GM18951 (cell line): ENCODE data around the gene RNF44.
"Not testable (repeated sequence)": the region's sequence is repeated elsewhere in the genome, so short reads cannot be mapped to it uniquely, and the experiment has no call there.

Experiments
- POLR2A ChIP-seq: IDR thresholded peaks from 4 replicates; pipeline ENCODE4 v1.6.1; 2011; ENCODE audit warnings: mild to moderate bottlenecking; ENCODE audit not compliant: insufficient read length, insufficient read depth; ENCODE audit errors: extremely low read depth
- in situ Hi-C: fragments of 300-500 bp; cut with MboI; formaldehyde crosslinking; loops from one replicate; pipeline ENCODE4 v1.12.0; 2022; ENCODE audit warnings: low sequenced_read_pairs, mixed read lengths, inconsistent platforms; ENCODE audit not compliant: unreplicated experiment

RNF44 gene

GRCh38 chr5:176514244-176514950 is 22.8 kb downstream of the RNF44 start:
- in situ Hi-C loops, result no loop called here
- no peak for TF ChIP-seq POLR2A

GRCh38 chr5:176513788-176514187 is 23.4 kb downstream of the RNF44 start:
- TF ChIP-seq POLR2A, result no peak
- in situ Hi-C loops, result no loop called here

GRCh38 chr5:176508603-176509002 is 28.6 kb downstream of the RNF44 start:
- in situ Hi-C loops, result no loop called here
- TF ChIP-seq POLR2A, result no peak

GRCh38 chr5:176507911-176508310 is 29.3 kb downstream of the RNF44 start:
- in situ Hi-C loops, result no loop called here
- no peak for TF ChIP-seq POLR2A

GRCh38 chr5:176503496-176503895 is 33.7 kb downstream of the RNF44 start:
- in situ Hi-C loops, result no loop called here
- TF ChIP-seq POLR2A, result no peak

DNA sequence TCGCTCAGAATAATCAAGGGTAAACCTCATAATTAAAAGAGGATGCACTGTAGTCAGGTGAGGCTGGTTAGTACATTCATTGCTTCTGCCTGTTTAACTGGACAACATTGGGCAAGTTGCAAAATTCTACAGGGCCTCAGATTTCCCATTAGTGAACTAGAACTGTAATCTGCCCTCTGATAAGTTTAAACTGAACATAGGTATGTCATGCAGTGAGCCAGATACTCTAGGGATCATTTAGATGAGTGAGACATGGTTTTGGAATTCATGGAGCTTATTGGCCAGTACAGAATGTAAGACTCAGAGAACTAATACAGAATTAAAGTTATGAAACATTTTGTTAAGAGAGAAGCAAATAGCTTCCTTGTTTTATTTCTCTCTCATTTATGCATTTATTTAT is 35.9 kb downstream of the RNF44 start:
- TF ChIP-seq POLR2A, result no peak
- in situ Hi-C loops, result no loop called here

DNA sequence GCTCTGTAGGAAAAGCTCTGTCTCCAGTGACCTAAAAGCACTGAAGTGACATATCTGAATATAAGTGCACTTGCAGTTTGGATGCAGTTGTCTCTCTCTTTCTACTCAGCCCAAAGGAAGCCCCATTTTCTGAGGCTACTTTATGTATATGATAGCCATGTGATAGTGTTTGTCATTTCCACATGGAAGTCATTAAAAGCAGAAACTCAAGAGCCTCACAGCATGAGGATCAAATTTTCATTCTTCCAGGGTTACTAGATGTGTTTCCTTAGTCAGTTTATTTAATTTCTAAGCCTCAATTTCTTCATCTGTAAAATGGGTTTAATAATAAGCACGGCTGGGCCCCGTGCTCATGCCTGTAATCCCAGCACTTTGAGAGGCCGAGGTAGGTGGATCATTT is 36.7 kb downstream of the RNF44 start:
- in situ Hi-C loops, result no loop called here
- no peak for TF ChIP-seq POLR2A

DNA sequence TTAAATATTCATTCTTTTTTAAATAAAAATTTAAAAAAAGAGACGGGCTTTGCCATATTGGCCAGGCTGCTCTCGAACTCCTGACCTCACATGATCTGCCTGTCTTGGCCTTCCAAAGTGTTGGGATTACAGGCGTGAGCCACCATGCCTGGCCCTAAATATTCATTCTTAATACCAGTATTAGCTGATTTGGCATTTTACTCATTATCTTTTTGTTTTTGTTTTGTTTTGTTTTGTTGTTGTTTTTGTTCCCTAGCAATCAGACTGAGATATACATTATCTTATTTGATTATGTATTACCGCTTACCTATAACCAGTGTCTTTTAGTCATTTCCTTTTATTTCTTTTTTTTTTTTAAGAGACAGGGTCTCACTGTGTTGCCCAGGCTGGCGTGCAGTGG is 37.9 kb downstream of the RNF44 start:
- TF ChIP-seq POLR2A, result no peak
- in situ Hi-C loops, result no loop called here

DNA sequence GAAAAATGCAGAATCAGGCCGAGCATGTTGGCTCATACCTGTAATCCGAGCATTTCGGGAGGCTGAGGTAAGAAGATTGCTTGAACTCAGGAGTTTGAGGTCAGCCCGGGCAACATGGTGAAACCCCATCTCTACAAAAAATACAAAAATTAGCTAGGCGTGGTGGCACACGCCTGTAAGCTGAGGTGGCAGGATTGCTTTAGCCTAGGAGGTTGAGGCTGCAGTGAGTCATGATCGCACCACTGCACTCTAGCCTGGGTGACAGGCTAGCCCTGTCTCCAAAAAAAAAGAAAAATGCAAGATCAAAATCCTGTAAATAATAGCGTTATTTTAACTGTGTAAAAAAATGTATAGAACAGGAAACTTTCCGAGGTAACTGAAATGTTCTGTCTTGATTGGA is 39.4 kb downstream of the RNF44 start:
- no peak for TF ChIP-seq POLR2A
- in situ Hi-C loops, result no loop called here

GRCh38 chr5:176492431-176492830 is 44.8 kb downstream of the RNF44 start:
- no peak for TF ChIP-seq POLR2A
- in situ Hi-C loops, result no loop called here

- no peak for TF ChIP-seq POLR2A
- in situ Hi-C loops, result no loop called here
Observed at GRCh38 chr5:176491901-176492300, 45.3 kb downstream of the RNF44 start.

- TF ChIP-seq POLR2A, result no peak
- in situ Hi-C loops, result no loop called here
Observed at GRCh38 chr5:176491101-176491502, 46.1 kb downstream of the RNF44 start.

- TF ChIP-seq POLR2A, result no peak
- in situ Hi-C loops, result no loop called here
Observed at GRCh38 chr5:176490301-176490700, 46.9 kb downstream of the RNF44 start.

- TF ChIP-seq POLR2A, result no peak
- in situ Hi-C loops, result no loop called here
Observed at GRCh38 chr5:176489077-176489476, 48.1 kb downstream of the RNF44 start.

GRCh38 chr5:176487160-176487559 is 50.0 kb downstream of the RNF44 start:
- in situ Hi-C loops, result not testable (repeated sequence)
